HEK293 (cell line): ENCODE results near the gene DNAH12.

Experiments
- CTCF ChIA-PET: fragments of 350-600 bp; formaldehyde crosslinking; extraction: SDS; loops from one replicate; lab custom pipeline; 2021; ENCODE audit warnings: antibody characterized with exemption; lab: Yijun Ruan, JAX
- POLR2A ChIA-PET: fragments of 300-600 bp; formaldehyde crosslinking; extraction: SDS; loops from one replicate; lab custom pipeline; 2020; ENCODE audit warnings: antibody characterized with exemption, inconsistent platforms; lab: Yijun Ruan, JAX
- H3K27ac ChIP-seq: fragments of 200-500 bp; sonication (Bioruptor generic); 2 replicates; pipeline ENCODE4 v1.5.1; 2014; ENCODE audit warnings: low read depth, low read length, control low read depth, inconsistent platforms; ENCODE audit errors: extremely low read depth
- H3K36me3 ChIP-seq, 2 experiments: fragments of 200-500 bp in 1 of 2; sonication (Bioruptor generic) in 1 of 2; 1 replicate in 1 of 2; 2 replicates in 1 of 2; pipeline ENCODE4 v1.5.1; 2014 to 2017; ENCODE audit warnings: inconsistent platforms in 2 of 2, low read length in 2 of 2; ENCODE audit not compliant: control insufficient read depth in 2 of 2, insufficient read depth in 1 of 2
- H3K4me1 ChIP-seq: fragments of 200-500 bp; sonication (Bioruptor generic); 2 replicates; pipeline ENCODE4 v1.5.1; 2014; ENCODE audit warnings: mild to moderate bottlenecking, low read length, inconsistent platforms; ENCODE audit not compliant: control insufficient read depth, insufficient read depth
- H3K4me3 ChIP-seq: 2 replicates; pipeline ENCODE4 v1.5.1; 2011; ENCODE audit warnings: low read depth, mild to moderate bottlenecking, control low read depth, low read length, moderate library complexity
- H3K9me3 ChIP-seq: fragments of 200-500 bp; sonication (Bioruptor generic); 2 replicates; pipeline ENCODE4 v1.5.1; 2014; ENCODE audit warnings: low read depth, low read length, inconsistent platforms; ENCODE audit not compliant: control insufficient read depth, insufficient read depth
- FEZF1 ChIP-seq: fragments of 450-650 bp; formaldehyde crosslinking; IDR thresholded peaks from 2 replicates; pipeline ENCODE4 v1.5.1; 2016; ENCODE audit warnings: missing biosample characterization, missing genetic modification characterization
- GLI4 ChIP-seq: fragments of 450-650 bp; formaldehyde crosslinking; IDR thresholded peaks from 2 replicates; pipeline ENCODE4 v1.5.1; 2016; ENCODE audit warnings: missing biosample characterization, missing genetic modification characterization
- GLIS1 ChIP-seq: fragments of 450-650 bp; formaldehyde crosslinking; IDR thresholded peaks from 2 replicates; pipeline ENCODE4 v1.5.1; 2016; ENCODE audit warnings: missing biosample characterization, missing genetic modification characterization
- KLF8 ChIP-seq: fragments of 450-650 bp; formaldehyde crosslinking; IDR thresholded peaks from 2 replicates; pipeline ENCODE4 v1.5.1; 2016; ENCODE audit warnings: missing biosample characterization, missing genetic modification characterization
- MYNN ChIP-seq: fragments of 450-650 bp; formaldehyde crosslinking; IDR thresholded peaks from 2 replicates; pipeline ENCODE4 v1.5.1; 2016; ENCODE audit warnings: missing biosample characterization, missing genetic modification characterization, borderline replicate concordance
- MZF1 ChIP-seq: fragments of 450-650 bp; formaldehyde crosslinking; IDR thresholded peaks from 2 replicates; pipeline ENCODE4 v1.5.1; 2017; ENCODE audit warnings: missing biosample characterization, missing genetic modification characterization, borderline replicate concordance
- OSR2 ChIP-seq: fragments of 450-650 bp; formaldehyde crosslinking; IDR thresholded peaks from 2 replicates; pipeline ENCODE4 v1.5.1; 2016; ENCODE audit warnings: missing biosample characterization, missing genetic modification characterization
- PRDM1 ChIP-seq: fragments of 450-650 bp; formaldehyde crosslinking; IDR thresholded peaks from 2 replicates; pipeline ENCODE4; 2016; ENCODE audit warnings: missing biosample characterization, missing genetic modification characterization
- PRDM4 ChIP-seq: fragments of 450-650 bp; formaldehyde crosslinking; IDR thresholded peaks from 2 replicates; pipeline ENCODE4 v1.5.1; 2017; ENCODE audit warnings: missing biosample characterization, missing genetic modification characterization
- SETDB1 ChIP-seq: IDR thresholded peaks from one replicate; pipeline ENCODE4 v1.6.1; 2017; ENCODE audit warnings: mild to moderate bottlenecking, low read length, moderate library complexity, mixed read lengths; ENCODE audit not compliant: insufficient read length
- ZBTB1 ChIP-seq: fragments of 450-650 bp; formaldehyde crosslinking; IDR thresholded peaks from 2 replicates; pipeline ENCODE4 v1.5.1; 2016; ENCODE audit warnings: missing biosample characterization, missing genetic modification characterization
- ZNF10 ChIP-seq: fragments of 450-650 bp; formaldehyde crosslinking; IDR thresholded peaks from 2 replicates; pipeline ENCODE4 v1.5.1; 2017; ENCODE audit warnings: missing biosample characterization, missing genetic modification characterization
- ZNF146 ChIP-seq: fragments of 450-650 bp; formaldehyde crosslinking; IDR thresholded peaks from 2 replicates; pipeline ENCODE4 v1.5.1; 2016; ENCODE audit warnings: missing biosample characterization, missing genetic modification characterization
- ZNF155 ChIP-seq: fragments of 450-650 bp; formaldehyde crosslinking; IDR thresholded peaks from 2 replicates; pipeline ENCODE4 v1.5.1; 2016; ENCODE audit warnings: missing biosample characterization, missing genetic modification characterization
- ZNF184 ChIP-seq: fragments of 450-650 bp; IDR thresholded peaks from 2 replicates; pipeline ENCODE4 v1.5.1; 2018; ENCODE audit warnings: missing biosample characterization, mild to moderate bottlenecking, missing genetic modification characterization
- ZNF24 ChIP-seq: fragments of 450-650 bp; formaldehyde crosslinking; IDR thresholded peaks from 2 replicates; pipeline ENCODE4 v1.5.1; 2016; ENCODE audit warnings: missing biosample characterization, missing genetic modification characterization
- ZNF248 ChIP-seq: fragments of 450-650 bp; formaldehyde crosslinking; IDR thresholded peaks from 2 replicates; pipeline ENCODE4 v1.5.1; 2017; ENCODE audit warnings: missing biosample characterization, missing genetic modification characterization
- ZNF335 ChIP-seq: fragments of 450-650 bp; formaldehyde crosslinking; conservative IDR thresholded peaks from 2 replicates; pipeline ENCODE4 v1.5.1; 2016; ENCODE audit warnings: missing biosample characterization, missing genetic modification characterization
- ZNF416 ChIP-seq: fragments of 450-650 bp; formaldehyde crosslinking; IDR thresholded peaks from 2 replicates; pipeline ENCODE4 v1.5.1; 2016; ENCODE audit warnings: missing biosample characterization, missing genetic modification characterization
- ZNF521 ChIP-seq: fragments of 450-650 bp; formaldehyde crosslinking; IDR thresholded peaks from 2 replicates; pipeline ENCODE4 v1.5.1; 2017; ENCODE audit warnings: missing biosample characterization, mild to moderate bottlenecking, missing genetic modification characterization
- ZNF544 ChIP-seq: fragments of 450-650 bp; formaldehyde crosslinking; IDR thresholded peaks from 2 replicates; pipeline ENCODE4 v1.5.0; 2017; ENCODE audit warnings: missing biosample characterization, missing genetic modification characterization
- ZNF548 ChIP-seq: fragments of 450-650 bp; formaldehyde crosslinking; IDR thresholded peaks from 2 replicates; pipeline ENCODE4 v1.5.1; 2016; ENCODE audit warnings: missing biosample characterization, missing genetic modification characterization
- ZNF549 ChIP-seq: fragments of 450-650 bp; IDR thresholded peaks from 2 replicates; pipeline ENCODE4 v1.5.1; 2018; ENCODE audit warnings: missing biosample characterization, missing genetic modification characterization, mild to moderate bottlenecking, inconsistent platforms, moderate library complexity
- ZNF629 ChIP-seq: fragments of 450-650 bp; formaldehyde crosslinking; IDR thresholded peaks from 2 replicates; pipeline ENCODE4 v1.5.1; 2017; ENCODE audit warnings: missing biosample characterization, missing genetic modification characterization
- ZNF664 ChIP-seq: fragments of 450-650 bp; formaldehyde crosslinking; IDR thresholded peaks from 2 replicates; pipeline ENCODE4 v1.5.1; 2016; ENCODE audit warnings: missing biosample characterization, missing genetic modification characterization
- ZNF677 ChIP-seq: fragments of 450-650 bp; IDR thresholded peaks from 2 replicates; pipeline ENCODE4 v1.5.0; 2018; ENCODE audit warnings: missing biosample characterization, mild to moderate bottlenecking, missing genetic modification characterization, moderate library complexity
- ZSCAN23 ChIP-seq: fragments of 450-650 bp; formaldehyde crosslinking; IDR thresholded peaks from 2 replicates; pipeline ENCODE4 v1.5.1; 2016; ENCODE audit warnings: missing biosample characterization, missing genetic modification characterization
- TF ChIP-seq, protein P1 (sequence below): fragments of 450-650 bp; formaldehyde crosslinking; IDR thresholded peaks from 2 replicates; pipeline ENCODE4 v1.5.1; 2016; ENCODE audit warnings: missing biosample characterization, missing genetic modification characterization
- TF ChIP-seq, protein P2 (sequence below): sonication (generic); formaldehyde crosslinking; IDR thresholded peaks from 2 replicates; pipeline ENCODE4 v1.8.1; 2022; ENCODE audit warnings: mild to moderate bottlenecking, moderate library complexity, missing genetic modification reagents

DNAH12 gene

DNA sequence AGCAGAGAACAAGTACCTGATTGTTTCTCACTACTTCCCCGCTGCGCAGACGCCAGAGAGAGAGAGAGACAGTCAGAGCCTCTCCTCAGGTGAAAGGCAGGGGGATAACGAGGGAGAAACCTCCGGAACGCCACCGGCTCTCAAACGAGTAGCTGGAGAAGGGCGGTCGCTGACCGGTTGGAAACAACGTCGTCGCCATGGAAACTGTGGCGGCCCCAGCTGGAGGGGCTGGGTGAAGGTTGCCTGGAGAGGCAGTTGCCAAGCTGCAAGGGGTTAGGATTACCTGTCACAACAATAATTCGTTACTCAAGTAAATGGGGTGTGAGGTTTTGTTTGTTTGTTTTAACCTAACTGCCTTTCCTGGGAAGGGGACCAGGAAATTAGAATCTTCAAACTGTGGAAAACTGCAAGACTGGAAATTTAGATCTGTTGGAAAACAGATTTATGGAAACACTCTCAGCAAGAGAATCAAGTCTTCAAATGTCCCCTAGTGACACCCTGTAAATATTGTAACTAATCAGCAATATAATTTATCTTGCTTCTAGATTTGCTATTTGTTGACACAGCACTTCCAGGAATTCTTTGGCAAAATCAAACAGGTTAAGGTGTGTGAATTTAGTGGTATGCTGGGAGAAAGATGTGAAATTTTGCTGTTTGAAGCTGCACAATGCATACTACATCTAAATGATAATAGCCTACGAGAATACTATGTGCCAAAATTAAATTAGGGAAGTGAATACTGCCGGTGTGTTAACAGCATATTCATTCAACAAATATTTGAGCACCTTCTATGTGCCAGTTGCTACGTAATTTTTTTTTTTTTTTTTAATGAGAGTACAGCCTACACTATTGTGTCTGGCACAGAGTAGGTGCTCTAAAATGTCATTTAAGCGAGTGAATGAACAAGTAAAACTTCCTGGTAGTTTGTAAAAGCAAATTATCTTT is at the start of gene DNAH12 (continued):
- no peak; the same call in 1 of the 2 replicates for TF ChIP-seq PRDM4 (tag by site-specific recombination)
- TF ChIP-seq ZNF155, result no peak
- peak; percentile 91 for TF ChIP-seq GLIS1
- no peak for TF ChIP-seq ZSCAN23 (tag by site-specific recombination)
- no peak; the same call in 1 of the 2 replicates for TF ChIP-seq ZNF629 (tag by site-specific recombination)
- no peak for TF ChIP-seq ZNF146 (tag by site-specific recombination)
- 0 out of 2 replicates have a peak, but pooled peaks have one; percentile 7 for TF ChIP-seq ZNF335 (tag by site-specific recombination)
- TF ChIP-seq, protein P1, sequence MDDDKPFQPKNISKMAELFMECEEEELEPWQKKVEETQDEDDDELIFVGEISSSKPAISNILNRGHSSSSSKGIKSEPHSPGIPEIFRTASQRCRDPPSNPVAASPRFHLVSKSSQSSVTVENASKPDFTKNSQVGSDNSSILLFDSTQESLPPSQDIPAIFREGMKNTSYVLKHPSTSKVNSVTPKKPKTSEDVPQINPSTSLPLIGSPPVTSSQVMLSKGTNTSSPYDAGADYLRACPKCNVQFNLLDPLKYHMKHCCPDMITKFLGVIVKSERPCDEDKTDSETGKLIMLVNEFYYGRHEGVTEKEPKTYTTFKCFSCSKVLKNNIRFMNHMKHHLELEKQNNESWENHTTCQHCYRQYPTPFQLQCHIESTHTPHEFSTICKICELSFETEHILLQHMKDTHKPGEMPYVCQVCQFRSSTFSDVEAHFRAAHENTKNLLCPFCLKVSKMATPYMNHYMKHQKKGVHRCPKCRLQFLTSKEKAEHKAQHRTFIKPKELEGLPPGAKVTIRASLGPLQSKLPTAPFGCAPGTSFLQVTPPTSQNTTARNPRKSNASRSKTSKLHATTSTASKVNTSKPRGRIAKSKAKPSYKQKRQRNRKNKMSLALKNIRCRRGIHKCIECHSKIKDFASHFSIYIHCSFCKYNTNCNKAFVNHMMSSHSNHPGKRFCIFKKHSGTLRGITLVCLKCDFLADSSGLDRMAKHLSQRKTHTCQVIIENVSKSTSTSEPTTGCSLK (tag by site-specific recombination), result no peak
- peak; percentile 61; the same call in 1 of the 2 replicates for TF ChIP-seq PRDM1
- TF ChIP-seq ZNF664, result 0 out of 2 replicates have a peak, but pooled peaks have one; percentile 19
- TF ChIP-seq FEZF1 (tag by site-specific recombination), result peak; percentile 60; the same call in 1 of the 2 replicates
- 0 out of 2 replicates have a peak, but pooled peaks have one; percentile 13 for TF ChIP-seq MYNN (tag by site-specific recombination)
- TF ChIP-seq ZNF521 (tag by site-specific recombination), result no peak

GRCh38 chr3:57592306-57592705 is 48.2 kb upstream of the DNAH12 start:
- POLR2A ChIA-PET, result no interaction called here

More at GRCh38 chr3:57592306-57592705, 48.2 kb upstream of the DNAH12 start:
- no peak overlapping the region for H3K4me3 ChIP-seq
- TF ChIP-seq ZNF24 (tag by site-specific recombination) (no peak), ZNF248 (no peak), GLIS1 (no peak), ZNF677 (no peak), ZNF184 (no peak), MZF1 (tag by site-specific recombination) (no peak), ZNF544 (tag by site-specific recombination) (no peak), KLF8 (tag by site-specific recombination) (no peak), GLI4 (tag by site-specific recombination) (no peak), ZNF10 (no peak), ZNF146 (tag by site-specific recombination) (no peak), ZNF548 (tag by site-specific recombination) (no peak), OSR2 (no peak), ZNF416 (tag by site-specific recombination) (no peak), ZBTB1 (tag by site-specific recombination) (no peak), SETDB1 (no peak), ZNF549 (tag by site-specific recombination) (no peak)
- TF ChIP-seq, protein P2, sequence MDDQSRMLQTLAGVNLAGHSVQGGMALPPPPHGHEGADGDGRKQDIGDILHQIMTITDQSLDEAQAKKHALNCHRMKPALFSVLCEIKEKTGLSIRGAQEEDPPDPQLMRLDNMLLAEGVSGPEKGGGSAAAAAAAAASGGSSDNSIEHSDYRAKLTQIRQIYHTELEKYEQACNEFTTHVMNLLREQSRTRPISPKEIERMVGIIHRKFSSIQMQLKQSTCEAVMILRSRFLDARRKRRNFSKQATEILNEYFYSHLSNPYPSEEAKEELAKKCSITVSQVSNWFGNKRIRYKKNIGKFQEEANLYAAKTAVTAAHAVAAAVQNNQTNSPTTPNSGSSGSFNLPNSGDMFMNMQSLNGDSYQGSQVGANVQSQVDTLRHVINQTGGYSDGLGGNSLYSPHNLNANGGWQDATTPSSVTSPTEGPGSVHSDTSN (CRISPR knock-in tag), result no peak
- TF ChIP-seq, all 188 proteins: peak for 0
- CTCF ChIA-PET, result no interaction called here
- Histone ChIP-seq H3K27ac (no peak overlapping the region), H3K36me3 (peaks cover 0 to 5% of the 10 kb centered on the region in 2 experiments; a peak in 2 of 3 replicates), H3K4me1 (no peaks in the 10 kb centered on the region), H3K9me3 (no peaks in the 10 kb centered on the region)
